ENCODE measurements around the gene KCNN3.

DNA sequence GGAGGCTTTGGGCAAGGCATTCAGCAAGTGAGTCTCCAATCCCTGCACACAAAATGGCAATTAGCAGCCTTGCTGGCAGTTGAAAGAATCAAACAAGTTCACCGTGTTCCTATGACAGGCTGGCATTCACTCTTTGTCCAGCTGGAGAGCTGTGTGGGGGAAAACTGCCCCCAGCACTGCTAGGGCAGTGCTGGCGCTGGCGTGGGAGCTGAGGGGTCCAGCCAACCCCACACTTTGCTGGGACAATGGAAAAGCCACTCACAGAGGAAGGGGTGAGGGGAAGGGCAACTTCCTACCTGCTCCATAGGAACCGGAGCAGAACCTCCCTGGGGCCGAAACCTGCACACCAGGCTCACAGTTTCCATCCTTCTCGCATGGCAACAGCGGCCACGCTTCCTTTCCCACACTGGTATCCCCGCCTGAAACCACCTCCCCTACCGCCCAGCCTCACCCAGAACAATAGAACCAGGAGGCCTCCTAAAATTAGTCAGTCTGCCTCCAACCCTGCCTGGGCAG, 26.7 kb upstream of the KCNN3 start:
- TF ChIP-seq, protein P1, sequence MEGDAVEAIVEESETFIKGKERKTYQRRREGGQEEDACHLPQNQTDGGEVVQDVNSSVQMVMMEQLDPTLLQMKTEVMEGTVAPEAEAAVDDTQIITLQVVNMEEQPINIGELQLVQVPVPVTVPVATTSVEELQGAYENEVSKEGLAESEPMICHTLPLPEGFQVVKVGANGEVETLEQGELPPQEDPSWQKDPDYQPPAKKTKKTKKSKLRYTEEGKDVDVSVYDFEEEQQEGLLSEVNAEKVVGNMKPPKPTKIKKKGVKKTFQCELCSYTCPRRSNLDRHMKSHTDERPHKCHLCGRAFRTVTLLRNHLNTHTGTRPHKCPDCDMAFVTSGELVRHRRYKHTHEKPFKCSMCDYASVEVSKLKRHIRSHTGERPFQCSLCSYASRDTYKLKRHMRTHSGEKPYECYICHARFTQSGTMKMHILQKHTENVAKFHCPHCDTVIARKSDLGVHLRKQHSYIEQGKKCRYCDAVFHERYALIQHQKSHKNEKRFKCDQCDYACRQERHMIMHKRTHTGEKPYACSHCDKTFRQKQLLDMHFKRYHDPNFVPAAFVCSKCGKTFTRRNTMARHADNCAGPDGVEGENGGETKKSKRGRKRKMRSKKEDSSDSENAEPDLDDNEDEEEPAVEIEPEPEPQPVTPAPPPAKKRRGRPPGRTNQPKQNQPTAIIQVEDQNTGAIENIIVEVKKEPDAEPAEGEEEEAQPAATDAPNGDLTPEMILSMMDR (conservative IDR thresholded peaks at IDR 0.05): no peak
- TF ChIP-seq ZFX (IDR thresholded peaks at IDR 0.05): no peak
